Gastroesophageal sphincter (tissue), 4 donors: ENCODE measurements around the gene RNF182. TPM values are rescaled to one million over a fixed set of nuclear protein-coding genes. Genes with fewer than 3 reads are reported as not detected.

ENCODE experiments used
- ATAC-seq: fragments of 150-250 bp; one replicate; pipeline ENCODE4 v1.9.1; 2016; ENCODE audit warnings: mild to moderate bottlenecking, moderate library complexity
- H3K27ac ChIP-seq, 4 donors: fragments of 200-600 bp; sonication (generic) in 3 of 4; 1 replicate in 3 of 4; 2 replicates in 1 of 4; pipeline ENCODE4 v1.5.1; 2016 to 2019
- H3K27me3 ChIP-seq: fragments of 200-600 bp; sonication (generic); one replicate; pipeline ENCODE4 v1.5.1; 2019
- H3K36me3 ChIP-seq, 2 donors: fragments of 200-600 bp; sonication (generic); one replicate each; pipeline ENCODE4 v1.5.1; 2019; ENCODE audit warnings: control low read depth in 1 of 2
- H3K4me1 ChIP-seq, 3 donors: fragments of 200-600 bp; sonication (generic); 1 replicate in 2 of 3; 2 replicates in 1 of 3; pipeline ENCODE4 v1.5.1; 2016 to 2019; ENCODE audit warnings: control low read depth in 2 of 3
- H3K4me3 ChIP-seq, 2 donors: fragments of 200-600 bp; sonication (generic); one replicate each; pipeline ENCODE4 v1.5.1; 2019; ENCODE audit warnings: mild to moderate bottlenecking in 1 of 2, moderate library complexity in 1 of 2
- H3K9me3 ChIP-seq, 3 donors: fragments of 200-600 bp; sonication (generic); one replicate each; pipeline ENCODE4 v1.5.1; 2017 to 2019; ENCODE audit warnings: control low read depth in 2 of 3
- EP300 ChIP-seq: sonication (generic); formaldehyde crosslinking; IDR thresholded peaks from one replicate; pipeline ENCODE4 v1.6.1; 2017; ENCODE audit warnings: antibody characterized with exemption, mild to moderate bottlenecking
- POLR2A ChIP-seq, 2 donors: fragments of 450-650 bp; IDR thresholded peaks; one replicate each; pipeline ENCODE4 v1.6.1; 2017; ENCODE audit warnings: antibody characterized with exemption in 2 of 2, mild to moderate bottlenecking in 2 of 2, moderate library complexity in 1 of 2
- POLR2AphosphoS5 ChIP-seq: sonication (generic); formaldehyde crosslinking; IDR thresholded peaks from one replicate; pipeline ENCODE4 v1.6.1; 2017; ENCODE audit warnings: antibody characterized with exemption
- WGBS, 2 donors: methylation state at CpG; one replicate each; pipeline ENCODE4 v1.1.5; 2018; ENCODE audit warnings: low coverage in 1 of 2; 5-methylcytosine and 5-hydroxymethylcytosine counted together
- total RNA-seq, 4 donors: library from RNA; depleted of rRNA; stranded (reverse); fragments of >200 nt; gene quantifications; one replicate each; pipeline ENCODE4 v1.1.0, GENCODE V29; 2016
- TF ChIP-seq, protein P1 (sequence below), 4 experiments: fragments of 200-600 bp in 2 of 4; fragments of 450-650 bp in 2 of 4; sonication (generic) in 1 of 4; IDR thresholded peaks; one replicate each; pipeline ENCODE4 v1.5.1; 2017 to 2019; ENCODE audit warnings: antibody characterized with exemption in 4 of 4, mild to moderate bottlenecking in 2 of 4, moderate library complexity in 2 of 4

RNF182 gene
- total RNA-seq, 4 donors from 2014 or later: 0.16 to 1.3 (median 0.27) TPM; not detected in 1

GRCh38 chr6:14008809-14009208, 84.1 kb downstream of the RNF182 start:
- Histone ChIP-seq H3K4me1 (no peaks in the 10 kb centered on the region), H3K9me3 (peaks cover 0 to 10% (median 0%) of the 10 kb centered on the region in 3 donors), H3K36me3 (no peaks in the 10 kb centered on the region), H3K4me3 (no peak overlapping the region), H3K27ac (no peak overlapping the region), H3K27me3 (peaks cover 16% of the 10 kb centered on the region)
- no peak for ATAC-seq
- TF ChIP-seq POLR2AphosphoS5 (no peak), POLR2A (IDR thresholded peaks at IDR 0.05) (no peak), EP300 (no peak)
- TF ChIP-seq, protein P1, sequence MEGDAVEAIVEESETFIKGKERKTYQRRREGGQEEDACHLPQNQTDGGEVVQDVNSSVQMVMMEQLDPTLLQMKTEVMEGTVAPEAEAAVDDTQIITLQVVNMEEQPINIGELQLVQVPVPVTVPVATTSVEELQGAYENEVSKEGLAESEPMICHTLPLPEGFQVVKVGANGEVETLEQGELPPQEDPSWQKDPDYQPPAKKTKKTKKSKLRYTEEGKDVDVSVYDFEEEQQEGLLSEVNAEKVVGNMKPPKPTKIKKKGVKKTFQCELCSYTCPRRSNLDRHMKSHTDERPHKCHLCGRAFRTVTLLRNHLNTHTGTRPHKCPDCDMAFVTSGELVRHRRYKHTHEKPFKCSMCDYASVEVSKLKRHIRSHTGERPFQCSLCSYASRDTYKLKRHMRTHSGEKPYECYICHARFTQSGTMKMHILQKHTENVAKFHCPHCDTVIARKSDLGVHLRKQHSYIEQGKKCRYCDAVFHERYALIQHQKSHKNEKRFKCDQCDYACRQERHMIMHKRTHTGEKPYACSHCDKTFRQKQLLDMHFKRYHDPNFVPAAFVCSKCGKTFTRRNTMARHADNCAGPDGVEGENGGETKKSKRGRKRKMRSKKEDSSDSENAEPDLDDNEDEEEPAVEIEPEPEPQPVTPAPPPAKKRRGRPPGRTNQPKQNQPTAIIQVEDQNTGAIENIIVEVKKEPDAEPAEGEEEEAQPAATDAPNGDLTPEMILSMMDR (IDR thresholded peaks at IDR 0.05): no peak
- 78 to 91% methylated on average over 4 to 5 of the region's 5 CpGs for WGBS, 2 donors

GRCh38 chr6:14009431-14009830, 84.7 kb downstream of the RNF182 start:
- no peaks in the 10 kb centered on the region for H3K4me1 ChIP-seq
- WGBS, 2 donors: 78 to 93% methylated on average over 2 to 3 of the region's 3 CpGs
- peaks cover 0 to 10% (median 0%) of the 10 kb centered on the region in 3 donors for H3K9me3 ChIP-seq
- H3K27me3 ChIP-seq: peaks cover 16% of the 10 kb centered on the region
- ATAC-seq: no peak
- H3K27ac ChIP-seq: no peak overlapping the region
- TF ChIP-seq POLR2AphosphoS5 (no peak), EP300 (no peak), POLR2A (IDR thresholded peaks at IDR 0.05) (no peak)
- TF ChIP-seq, protein P1 (IDR thresholded peaks at IDR 0.05): no peak
- no peaks in the 10 kb centered on the region for H3K36me3 ChIP-seq
- no peak overlapping the region for H3K4me3 ChIP-seq

DNA sequence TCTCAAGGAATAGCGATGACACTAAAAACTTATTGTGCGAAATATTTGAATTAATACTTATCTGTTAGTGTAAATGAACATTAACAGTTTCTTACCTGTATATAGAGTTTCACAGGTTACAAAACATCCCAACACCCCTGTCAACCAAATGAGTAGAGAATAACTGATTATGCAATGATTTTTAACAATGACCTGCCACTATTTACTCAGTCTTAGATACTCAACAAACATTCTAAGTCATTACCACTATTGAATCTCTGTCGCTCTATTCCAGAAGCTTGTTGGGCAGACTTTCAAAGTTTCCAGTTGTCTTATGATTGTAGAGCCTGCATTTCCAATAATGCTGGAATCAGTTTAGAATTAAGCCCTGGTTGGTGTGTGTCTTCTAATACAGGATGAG, 85.5 kb downstream of the RNF182 start:
- H3K36me3 ChIP-seq: no peaks in the 10 kb centered on the region
- no peak for TF ChIP-seq EP300
- TF ChIP-seq POLR2A (IDR thresholded peaks at IDR 0.05): no peak
- TF ChIP-seq POLR2AphosphoS5: no peak
- TF ChIP-seq, protein P1 (IDR thresholded peaks at IDR 0.05): no peak
- 61 to 67% methylated on average over 3 of the region's 3 CpGs for WGBS, 2 donors
- no peak overlapping the region for H3K27ac ChIP-seq
- H3K4me3 ChIP-seq: no peak overlapping the region
- H3K4me1 ChIP-seq: no peaks in the 10 kb centered on the region
- peaks cover 0 to 10% (median 0%) of the 10 kb centered on the region in 3 donors for H3K9me3 ChIP-seq
- peaks cover 16% of the 10 kb centered on the region for H3K27me3 ChIP-seq
- no peak for ATAC-seq

- Histone ChIP-seq H3K36me3 (no peaks in the 10 kb centered on the region), H3K27me3 (peaks cover under 1% of the 10 kb centered on the region), H3K27ac (no peak overlapping the region), H3K4me1 (peaks cover 0 to 8% (median 0%) of the 10 kb centered on the region in 3 donors), H3K9me3 (peaks cover 0 to 10% (median 0%) of the 10 kb centered on the region in 3 donors), H3K4me3 (no peak overlapping the region)
- WGBS, 2 donors: 94% methylated on average over 5 of the region's 5 CpGs; no CpG with 5 or more reads in 1 of the 2 donors
- no peak for ATAC-seq
- TF ChIP-seq, protein P1 (IDR thresholded peaks at IDR 0.05): no peak
- TF ChIP-seq EP300 (no peak), POLR2A (IDR thresholded peaks at IDR 0.05) (no peak), POLR2AphosphoS5 (no peak)
These were observed 87.7 kb downstream of the RNF182 start for GRCh38 chr6:14012313-14013030.

DNA sequence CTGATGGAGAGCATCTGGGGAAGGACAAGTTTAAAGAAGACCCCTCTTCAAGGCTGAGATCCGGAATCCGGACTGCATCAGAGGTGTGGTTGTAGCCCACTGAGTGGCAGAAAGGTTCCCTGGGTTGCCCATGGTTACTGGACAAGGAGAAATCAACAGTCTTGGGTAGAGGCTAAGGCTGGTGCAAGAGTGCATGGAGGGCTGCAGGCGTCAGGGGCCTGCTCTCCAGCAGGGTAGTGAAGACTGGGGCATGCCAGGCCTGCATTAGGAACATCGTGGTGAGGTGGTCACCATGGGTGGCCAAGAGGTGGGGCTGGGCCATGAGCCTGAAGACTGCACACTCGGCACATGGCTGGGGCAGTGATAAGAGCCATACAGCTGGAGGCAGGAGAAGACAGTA, 91.2 kb downstream of the RNF182 start:
- Histone ChIP-seq H3K36me3 (no peaks in the 10 kb centered on the region), H3K27me3 (no peaks in the 10 kb centered on the region), H3K9me3 (peaks cover 0 to 10% (median 0%) of the 10 kb centered on the region in 3 donors), H3K4me1 (peaks cover 0 to 13% (median 0%) of the 10 kb centered on the region in 3 donors), H3K4me3 (no peak overlapping the region), H3K27ac (no peak overlapping the region)
- TF ChIP-seq EP300 (no peak), POLR2AphosphoS5 (no peak), POLR2A (IDR thresholded peaks at IDR 0.05) (no peak)
- TF ChIP-seq, protein P1 (IDR thresholded peaks at IDR 0.05): no peak
- no peak for ATAC-seq
- 80 to 95% methylated on average over 3 to 5 of the region's 5 CpGs for WGBS, 2 donors
